DND-41 (cell line): Measurements from ENCODE around the gene ZFYVE26.

ENCODE experiments used
- ATAC-seq: fragments of 200-7000 bp; cut with Tn5 transposase; 3 replicates; pipeline ENCODE4 v1.9.1; 2021; ENCODE audit warnings: low read depth; ENCODE audit not compliant: insufficient read depth
- DNase-seq: peaks from one replicate; pipeline ENCODE4 v3.0.0-alpha.2; 2020
- H2AFZ ChIP-seq: 2 replicates; pipeline ENCODE4 v1.6.0; 2012; ENCODE audit warnings: low read depth, low read length
- H3K27ac ChIP-seq: 2 replicates; pipeline ENCODE4 v1.5.1; 2012; ENCODE audit warnings: low read length, inconsistent platforms
- H3K27me3 ChIP-seq: fragments of 200-600 bp; sonication (generic); 2 replicates; pipeline ENCODE4 v1.6.0; 2012; ENCODE audit warnings: low read length, mild to moderate bottlenecking, inconsistent platforms; ENCODE audit not compliant: insufficient read depth, poor library complexity
- H3K36me3 ChIP-seq: 2 replicates; pipeline ENCODE4 v1.5.1; 2012; ENCODE audit warnings: low read length, inconsistent platforms; ENCODE audit not compliant: insufficient read depth
- H3K4me1 ChIP-seq: 2 replicates; pipeline ENCODE4 v1.5.1; 2012; ENCODE audit warnings: mild to moderate bottlenecking, low read length; ENCODE audit not compliant: insufficient read depth
- H3K4me2 ChIP-seq: 2 replicates; pipeline ENCODE4 v1.6.0; 2012; ENCODE audit warnings: mild to moderate bottlenecking, moderate library complexity, low read length, inconsistent platforms; ENCODE audit not compliant: insufficient read depth
- H3K4me3 ChIP-seq, 2 experiments: fragments of 200-600 bp in 1 of 2; shearing (Covaris generic) in 1 of 2; 2 replicates each; pipeline ENCODE4 v1.5.1; 2012 to 2016; ENCODE audit warnings: inconsistent platforms in 2 of 2, low read length in 2 of 2, mild to moderate bottlenecking in 2 of 2, low read depth in 1 of 2, moderate library complexity in 1 of 2
- H3K79me2 ChIP-seq: 2 replicates; pipeline ENCODE4 v1.6.0; 2012; ENCODE audit warnings: low read length, inconsistent platforms; ENCODE audit not compliant: insufficient read depth
- H3K9ac ChIP-seq: 2 replicates; pipeline ENCODE4 v1.6.0; 2012; ENCODE audit warnings: low read depth, mild to moderate bottlenecking, inconsistent platforms, low read length, moderate library complexity
- H3K9me3 ChIP-seq: 2 replicates; pipeline ENCODE4 v1.5.1; 2012; ENCODE audit warnings: low read length, moderate library complexity, mild to moderate bottlenecking, inconsistent platforms; ENCODE audit not compliant: insufficient read depth, severe bottlenecking
- H4K20me1 ChIP-seq: 2 replicates; pipeline ENCODE4 v1.6.0; 2012; ENCODE audit warnings: low read length; ENCODE audit not compliant: insufficient read depth
- CTCF ChIP-seq: IDR thresholded peaks from 2 replicates; pipeline ENCODE4 v1.5.1; 2012; ENCODE audit warnings: borderline replicate concordance, low read length, moderate library complexity, mild to moderate bottlenecking; ENCODE audit not compliant: poor library complexity, severe bottlenecking; ENCODE audit errors: extremely low read depth
- EZH2 ChIP-seq: IDR thresholded peaks from 3 replicates; pipeline ENCODE4 v1.6.1; 2012; ENCODE audit warnings: borderline replicate concordance, low read depth, mild to moderate bottlenecking, moderate library complexity, low read length, inconsistent platforms; ENCODE audit not compliant: severe bottlenecking

ZFYVE26 gene

DNA sequence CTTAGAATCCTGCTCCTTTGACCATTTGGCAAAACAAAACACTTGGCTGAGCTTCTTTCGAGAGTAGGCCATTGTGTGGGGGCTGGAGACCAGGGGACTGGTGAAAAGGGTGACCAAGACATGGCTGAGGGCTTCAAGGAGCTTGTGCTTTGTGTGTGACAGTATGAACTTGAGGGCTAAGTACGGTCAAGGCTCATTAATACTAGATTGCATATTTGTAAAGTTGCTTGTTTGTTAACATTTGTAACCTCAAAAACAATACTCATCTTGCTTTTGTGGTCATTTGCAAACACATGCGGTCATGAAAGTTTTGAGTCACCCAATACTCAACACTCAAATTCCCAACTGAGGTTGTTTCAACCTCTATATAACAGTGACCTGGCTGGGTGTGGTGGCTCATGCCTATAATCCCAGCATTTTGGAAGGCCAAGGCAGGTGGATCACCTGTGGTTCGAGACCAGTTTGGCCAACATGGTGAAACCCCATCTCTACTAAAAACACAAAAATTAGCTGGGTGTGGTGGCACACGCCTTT, 42.5 kb downstream of the ZFYVE26 start:
- Histone ChIP-seq H4K20me1 (no peaks in the 10 kb centered on the region), H3K4me3 (no peak overlapping the region), H3K9me3 (no peaks in the 10 kb centered on the region), H3K4me1 (no peaks in the 10 kb centered on the region), H3K9ac (no peak overlapping the region), H3K27ac (no peak overlapping the region), H3K79me2 (no peaks in the 10 kb centered on the region), H3K36me3 (peaks cover 85% of the 10 kb centered on the region), H2AFZ (no peak overlapping the region), H3K4me2 (no peak overlapping the region), H3K27me3 (no peaks in the 10 kb centered on the region)
- ATAC-seq (no peak), DNase-seq (no peak)
- TF ChIP-seq CTCF (no peak), EZH2 (no peak)

DNA sequence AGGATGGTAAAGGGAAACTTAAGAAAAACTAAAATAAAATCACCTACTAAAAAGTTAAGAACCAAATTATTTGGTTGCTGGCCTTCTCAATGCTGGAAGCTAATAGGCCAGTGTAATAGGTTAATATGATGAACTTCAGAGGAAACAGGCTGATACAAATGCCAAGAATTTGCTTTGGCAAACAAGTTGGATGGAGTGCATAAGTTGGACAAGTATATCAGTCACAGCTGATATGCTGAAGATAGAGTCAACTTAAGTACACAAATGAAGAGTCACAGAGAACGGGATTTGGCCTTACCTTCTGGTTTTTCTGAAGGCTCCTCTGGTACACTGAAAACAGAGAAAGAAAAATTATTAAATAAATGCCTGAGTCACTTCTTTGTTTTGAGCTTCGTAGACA, 48.2 kb downstream of the ZFYVE26 start:
- DNase-seq, result no peak
- H3K27me3 ChIP-seq, result no peaks in the 10 kb centered on the region
- no peak overlapping the region for H3K4me3 ChIP-seq
- no peak overlapping the region for H3K4me2 ChIP-seq
- no peak for ATAC-seq
- no peak overlapping the region for H2AFZ ChIP-seq
- H3K9me3 ChIP-seq, result no peaks in the 10 kb centered on the region
- TF ChIP-seq EZH2, result no peak
- TF ChIP-seq CTCF, result no peak
- no peaks in the 10 kb centered on the region for H4K20me1 ChIP-seq
- no peak overlapping the region for H3K27ac ChIP-seq
- H3K79me2 ChIP-seq, result no peaks in the 10 kb centered on the region
- peaks cover 73% of the 10 kb centered on the region for H3K36me3 ChIP-seq
- H3K4me1 ChIP-seq, result no peaks in the 10 kb centered on the region
- H3K9ac ChIP-seq, result no peak overlapping the region

DNA sequence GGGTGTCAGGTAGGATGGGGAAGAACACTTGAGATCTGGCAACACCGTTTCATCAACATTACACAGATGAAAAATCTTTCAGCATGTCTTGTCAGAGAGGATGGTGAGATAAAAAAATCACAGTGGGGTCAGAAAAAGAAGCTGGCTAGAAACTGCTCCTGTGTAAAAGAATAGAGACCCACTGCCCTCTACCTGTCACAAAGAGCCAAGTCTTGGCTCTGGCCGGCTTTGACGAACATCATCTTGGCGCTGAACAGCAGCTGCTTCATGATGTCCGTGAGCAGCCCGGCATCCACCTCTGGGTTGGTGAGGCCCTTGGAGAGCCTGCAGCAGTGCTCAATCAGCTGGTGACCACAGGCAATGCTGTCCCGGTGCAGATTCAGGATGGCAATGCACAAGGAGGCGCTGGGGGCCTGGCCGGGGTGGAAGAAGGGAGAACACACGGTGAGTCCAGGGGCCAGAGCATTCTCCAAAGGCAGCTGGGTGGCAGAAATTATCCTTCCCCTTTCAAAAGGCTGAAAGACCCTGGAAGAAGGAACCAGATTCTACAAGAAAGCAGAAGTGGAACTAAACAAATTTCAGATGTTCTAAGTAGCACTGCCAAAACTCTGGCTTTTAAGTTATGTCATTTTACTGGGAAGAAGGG, 50.2 kb downstream of the ZFYVE26 start:
- H3K9ac ChIP-seq, result no peak overlapping the region
- H3K4me2 ChIP-seq, result no peak overlapping the region
- no peak overlapping the region for H3K4me3 ChIP-seq
- no peaks in the 10 kb centered on the region for H4K20me1 ChIP-seq
- H3K27me3 ChIP-seq, result no peaks in the 10 kb centered on the region
- ATAC-seq (no peak), DNase-seq (no peak)
- no peaks in the 10 kb centered on the region for H3K4me1 ChIP-seq
- H2AFZ ChIP-seq, result no peak overlapping the region
- H3K9me3 ChIP-seq, result no peaks in the 10 kb centered on the region
- TF ChIP-seq EZH2, result no peak
- no peak for TF ChIP-seq CTCF
- no peak overlapping the region for H3K27ac ChIP-seq
- peaks cover 72% of the 10 kb centered on the region for H3K36me3 ChIP-seq
- no peaks in the 10 kb centered on the region for H3K79me2 ChIP-seq
